T-cell (primary cell): Measurements from ENCODE around the gene NPFFR2. TPM values are rescaled to one million over a fixed set of nuclear protein-coding genes. Genes with fewer than 3 reads are reported as not detected.

Experiments
- ATAC-seq, 4 experiments: fragments of 200-7000 bp in 3 of 4; fragments of 150-1000 bp in 1 of 4; cut with Tn5 transposase; replicated peaks in 1 of 4; 1 replicate in 3 of 4; 2 replicates in 1 of 4; pipeline ENCODE4 v1.10.0; 2021; ENCODE audit warnings: moderate library complexity in 3 of 4, mild to moderate bottlenecking in 2 of 4, moderate number of reproducible peaks in 1 of 4
- CTCF ChIA-PET, 2 donors: fragments of 300-600 bp; sonication (Branson Sonifier 250); formaldehyde crosslinking; loops; one replicate each; lab custom pipeline; 2022; ENCODE audit warnings: antibody characterized with exemption in 2 of 2; lab: Charles Lee
- POLR2A ChIA-PET, 2 donors: fragments of 300-600 bp; sonication (Branson Sonifier 250); formaldehyde crosslinking; loops; one replicate each; lab custom pipeline; 2022; ENCODE audit warnings: antibody characterized with exemption in 2 of 2; lab: Charles Lee
- DNase-seq, 35 experiments: peaks; one replicate each; pipeline versions ENCODE4 v3.0.0 to v3.0.0-alpha.2; 2013 to 2023
- H3K27ac ChIP-seq: one replicate; pipeline ENCODE4 v1.5.1; 2013; ENCODE audit warnings: low read length
- H3K27me3 ChIP-seq, 2 experiments: replicated peaks in 1 of 2; 1 replicate in 1 of 2; 2 replicates in 1 of 2; pipeline versions ENCODE4 v1.6.1 to v1.7.0; 2013; ENCODE audit warnings: low read length in 1 of 2, mixed read lengths in 1 of 2; ENCODE audit not compliant: control insufficient read depth in 2 of 2, insufficient read depth in 2 of 2; ENCODE audit errors: extremely low read depth in 1 of 2
- H3K36me3 ChIP-seq, 2 donors: 1 replicate in 1 of 2; 2 replicates in 1 of 2; pipeline versions ENCODE4 v1.6.1 to v1.7.0; 2013; ENCODE audit warnings: low read length in 1 of 2; ENCODE audit not compliant: control insufficient read depth in 2 of 2, insufficient read depth in 1 of 2; ENCODE audit errors: extremely low read depth in 1 of 2
- H3K4me1 ChIP-seq, 2 experiments: 1 replicate in 1 of 2; 2 replicates in 1 of 2; pipeline versions ENCODE4 v1.6.1 to v1.7.0; 2013; ENCODE audit warnings: low read length in 2 of 2, mixed read lengths in 1 of 2; ENCODE audit not compliant: insufficient read depth in 2 of 2, control insufficient read depth in 1 of 2; ENCODE audit errors: extremely low read depth in 1 of 2
- H3K4me3 ChIP-seq, 2 donors: 1 replicate in 1 of 2; 2 replicates in 1 of 2; pipeline versions ENCODE4 v1.5.1 to v1.7.0; 2013; ENCODE audit warnings: mild to moderate bottlenecking in 2 of 2, low read length in 1 of 2, moderate library complexity in 1 of 2; ENCODE audit not compliant: control insufficient read depth in 1 of 2; ENCODE audit errors: extremely low read depth in 1 of 2
- H3K9me3 ChIP-seq: 2 replicates; pipeline ENCODE4 v1.7.0; 2013
- H3K27ac Mint-ChIP-seq, 2 donors: one replicate each; pipeline ENCODE4 v1.8.0; 2020 to 2021; ENCODE audit warnings: mild to moderate bottlenecking in 2 of 2, mixed read lengths in 2 of 2
- H3K27me3 Mint-ChIP-seq, 2 donors: one replicate each; pipeline ENCODE4 v1.8.0; 2021 to 2022; ENCODE audit warnings: mixed read lengths in 2 of 2
- H3K36me3 Mint-ChIP-seq: one replicate; pipeline ENCODE4 v1.8.0; 2021; ENCODE audit warnings: mixed read lengths
- H3K4me1 Mint-ChIP-seq, 3 donors: one replicate each; pipeline ENCODE4 v1.8.0; 2020 to 2022; ENCODE audit warnings: mixed read lengths in 3 of 3, mild to moderate bottlenecking in 1 of 3
- H3K4me3 Mint-ChIP-seq, 3 donors: one replicate each; pipeline ENCODE4 v1.8.0; 2020 to 2022; ENCODE audit warnings: mild to moderate bottlenecking in 3 of 3, mixed read lengths in 3 of 3, moderate library complexity in 3 of 3
- H3K9me3 Mint-ChIP-seq, 3 donors: one replicate each; pipeline ENCODE4 v1.8.0; 2020 to 2022; ENCODE audit warnings: mixed read lengths in 3 of 3
- WGBS: methylation state at CpG from one replicate; pipeline ENCODE4 v1.1.5; 2013; ENCODE audit warnings: missing lambda C conversion rate; ENCODE audit not compliant: insufficient coverage; 5-methylcytosine and 5-hydroxymethylcytosine counted together
- total RNA-seq, 35 experiments: library from RNA in 6 of 35; stranded (reverse) in 6 of 35; fragments of 120-200 nt in 1 of 35; gene quantifications; one replicate each; pipeline versions ENCODE4 v1.2.1 to v1.2.4 and lab custom pipeline; 2013 to 2026

NPFFR2 gene
- total RNA-seq, 5 donors from 2014 or later (not counting 1 experiment from before 2014, with no cell fraction given): not detected

- ATAC-seq (no peak), DNase-seq (no peak)
- WGBS: 100% methylated on average over 1 of the region's 3 CpGs
- Histone ChIP-seq H3K4me1 (no peaks in the 10 kb centered on the region), H3K27me3 (no peaks in the 10 kb centered on the region), H3K27ac (no peak overlapping the region), H3K4me3 (no peak overlapping the region), H3K36me3 (no peaks in the 10 kb centered on the region), H3K9me3 (no peaks in the 10 kb centered on the region)
- Mint-ChIP-seq H3K9me3 (peaks cover 0 to 3% (median 0%) of the 10 kb centered on the region in 3 donors), H3K27me3 (no peaks in the 10 kb centered on the region), H3K27ac (no peak overlapping the region), H3K4me1 (no peaks in the 10 kb centered on the region), H3K36me3 (no peaks in the 10 kb centered on the region), H3K4me3 (no peak overlapping the region)
- ChIA-PET POLR2A (no interaction called here), CTCF (no interaction called here)
Observed at GRCh38 chr4:72016011-72016410, 15.8 kb upstream of the NPFFR2 start.

- Mint-ChIP-seq H3K27ac (no peak overlapping the region), H3K9me3 (no peaks in the 10 kb centered on the region), H3K36me3 (no peaks in the 10 kb centered on the region), H3K4me3 (no peak overlapping the region), H3K4me1 (no peaks in the 10 kb centered on the region), H3K27me3 (no peaks in the 10 kb centered on the region)
- no peaks in the 10 kb centered on the region for H3K9me3 ChIP-seq
- H3K27me3 ChIP-seq: no peaks in the 10 kb centered on the region
- 55% methylated on average over 2 of the region's 3 CpGs for WGBS
- H3K36me3 ChIP-seq: no peaks in the 10 kb centered on the region
- no peaks in the 10 kb centered on the region for H3K4me1 ChIP-seq
- ChIA-PET CTCF (interaction anchor here in 1 of 2 donors (0.7 kb wide), 1 partner anchor 19 kb away, joined by 3 read pairs; no protein-coding TSS in a partner anchor), POLR2A (interaction anchor here in 1 of 2 donors (0.7 kb wide), 1 partner anchor 18 kb away, joined by 3 read pairs; no protein-coding TSS in a partner anchor)
- DNase-seq (no peak), ATAC-seq (no peak)
- H3K4me3 ChIP-seq: no peak overlapping the region
- no peak overlapping the region for H3K27ac ChIP-seq
Observed at GRCh38 chr4:72019688-72020087, 12.1 kb upstream of the NPFFR2 start.

GRCh38 chr4:72022553-72022952, 9.2 kb upstream of the NPFFR2 start:
- Histone ChIP-seq H3K27me3 (no peaks in the 10 kb centered on the region), H3K36me3 (no peaks in the 10 kb centered on the region), H3K4me3 (no peak overlapping the region), H3K9me3 (no peaks in the 10 kb centered on the region), H3K27ac (no peak overlapping the region), H3K4me1 (no peaks in the 10 kb centered on the region)
- ChIA-PET CTCF (no interaction called here), POLR2A (no interaction called here)
- no CpG with 5 or more reads among the region's 1 CpG for WGBS
- Mint-ChIP-seq H3K4me3 (no peak overlapping the region), H3K27ac (no peak overlapping the region), H3K36me3 (no peaks in the 10 kb centered on the region), H3K9me3 (peaks cover 0 to 7% (median 0%) of the 10 kb centered on the region in 3 donors), H3K4me1 (no peaks in the 10 kb centered on the region), H3K27me3 (no peaks in the 10 kb centered on the region)
- ATAC-seq (no peak), DNase-seq (no peak)

- Mint-ChIP-seq H3K4me1 (no peaks in the 10 kb centered on the region), H3K27me3 (no peaks in the 10 kb centered on the region), H3K9me3 (no peaks in the 10 kb centered on the region), H3K27ac (no peak overlapping the region), H3K4me3 (no peak overlapping the region), H3K36me3 (no peaks in the 10 kb centered on the region)
- Histone ChIP-seq H3K27me3 (no peaks in the 10 kb centered on the region), H3K9me3 (no peaks in the 10 kb centered on the region), H3K27ac (no peak overlapping the region), H3K4me3 (no peak overlapping the region), H3K36me3 (no peaks in the 10 kb centered on the region), H3K4me1 (no peaks in the 10 kb centered on the region)
- ChIA-PET POLR2A (no interaction called here), CTCF (no interaction called here)
- ATAC-seq (no peak), DNase-seq (no peak)
Observed at GRCh38 chr4:72055566-72055965, 23.8 kb downstream of the NPFFR2 start.

GRCh38 chr4:72063726-72064125, 31.9 kb downstream of the NPFFR2 start:
- Mint-ChIP-seq H3K4me1 (no peaks in the 10 kb centered on the region), H3K9me3 (no peaks in the 10 kb centered on the region), H3K27me3 (no peaks in the 10 kb centered on the region), H3K36me3 (no peaks in the 10 kb centered on the region), H3K27ac (no peak overlapping the region), H3K4me3 (no peak overlapping the region)
- H3K27me3 ChIP-seq: no peaks in the 10 kb centered on the region
- DNase-seq: no peak
- no peak overlapping the region for H3K4me3 ChIP-seq
- ChIA-PET POLR2A (no interaction called here), CTCF (no interaction called here)
- no peak overlapping the region for H3K27ac ChIP-seq
- ATAC-seq: no peak
- H3K4me1 ChIP-seq: no peaks in the 10 kb centered on the region
- no peaks in the 10 kb centered on the region for H3K36me3 ChIP-seq
- no peaks in the 10 kb centered on the region for H3K9me3 ChIP-seq
- 40% methylated on average over 2 of the region's 2 CpGs for WGBS

GRCh38 chr4:72067051-72067450, 35.3 kb downstream of the NPFFR2 start:
- Mint-ChIP-seq H3K27me3 (no peaks in the 10 kb centered on the region), H3K36me3 (no peaks in the 10 kb centered on the region), H3K4me3 (no peak overlapping the region), H3K9me3 (peaks cover 0 to 4% (median 0%) of the 10 kb centered on the region in 3 donors), H3K27ac (no peak overlapping the region), H3K4me1 (no peaks in the 10 kb centered on the region)
- no peaks in the 10 kb centered on the region for H3K36me3 ChIP-seq
- no peak overlapping the region for H3K4me3 ChIP-seq
- CTCF ChIA-PET: no interaction called here
- DNase-seq (no peak), ATAC-seq (no peak)
- no peaks in the 10 kb centered on the region for H3K27me3 ChIP-seq
- POLR2A ChIA-PET: no interaction called here
- H3K9me3 ChIP-seq: no peaks in the 10 kb centered on the region
- WGBS: 82% methylated on average over 5 of the region's 7 CpGs
- no peak overlapping the region for H3K27ac ChIP-seq
- no peaks in the 10 kb centered on the region for H3K4me1 ChIP-seq

GRCh38 chr4:72073816-72074215, 42.0 kb downstream of the NPFFR2 start:
- no peaks in the 10 kb centered on the region for H3K4me1 Mint-ChIP-seq
- Histone ChIP-seq H3K9me3 (no peaks in the 10 kb centered on the region), H3K4me3 (no peak overlapping the region), H3K36me3 (no peaks in the 10 kb centered on the region), H3K27me3 (no peaks in the 10 kb centered on the region), H3K27ac (no peak overlapping the region), H3K4me1 (no peaks in the 10 kb centered on the region)
- CTCF ChIA-PET: no interaction called here
- H3K36me3 Mint-ChIP-seq: no peaks in the 10 kb centered on the region
- no peak overlapping the region for H3K4me3 Mint-ChIP-seq
- ATAC-seq (no peak), DNase-seq (no peak)
- no peaks in the 10 kb centered on the region for H3K27me3 Mint-ChIP-seq
- H3K27ac Mint-ChIP-seq: no peak overlapping the region
- POLR2A ChIA-PET: no interaction called here
- peaks cover 2 to 7% (median 6%) of the 10 kb centered on the region in 3 donors for H3K9me3 Mint-ChIP-seq
